HepG2 (cell line): Measurements from ENCODE around the gene FASTKD1. TPM values are rescaled to one million over a fixed set of nuclear protein-coding genes. Genes with fewer than 3 reads are reported as not detected.

Source experiments
- ATAC-seq: fragments of 200-7000 bp; cut with Tn5 transposase; 3 replicates; pipeline ENCODE4 v1.9.1; 2020; ENCODE audit warnings: mild to moderate bottlenecking, moderate library complexity
- BruUV-seq: library from RNA; stranded (reverse); fragments of 400-500 nt; replicated peaks from 2 replicates; lab custom pipeline; 2021; lab: Mats Ljungman, UMichigan
- CTCF ChIA-PET: fragments of 300-600 bp; formaldehyde crosslinking; extraction: SDS; loops from one replicate; lab custom pipeline; 2021; ENCODE audit warnings: low total read pairs, inconsistent platforms, low intra/inter-chr PET ratio; lab: Yijun Ruan, JAX
- POLR2A ChIA-PET: fragments of 350-600 bp; sonication (Branson Sonifier 250); formaldehyde crosslinking; loops from one replicate; lab custom pipeline; 2020; ENCODE audit warnings: antibody characterized with exemption, inconsistent platforms; lab: Yijun Ruan, JAX
- DNase-seq: peaks from one replicate; pipeline ENCODE4 v3.0.0-alpha.2; 2015; ENCODE audit warnings: low spot score
- FAIRE-seq: peaks from 3 replicates; lab custom pipeline; 2011; peaks lifted over from hg19 to GRCh38; lab: Jason Lieb, UNC
- H2AFZ ChIP-seq: one replicate; pipeline ENCODE4 v1.6.1; 2011; ENCODE audit warnings: low read length, inconsistent platforms
- H3K27ac ChIP-seq: fragments of 300-600 bp; 3 replicates; pipeline ENCODE4 v1.8.0; 2011; ENCODE audit warnings: mixed run types, mild to moderate bottlenecking, mixed read lengths, low read length, inconsistent platforms; ENCODE audit not compliant: insufficient read depth; ENCODE audit errors: extremely low read length
- H3K27me3 ChIP-seq, 2 experiments: fragments of 200-600 bp in 1 of 2; 2 replicates in 1 of 2; 3 replicates in 1 of 2; pipeline versions ENCODE4 v1.6.0 to v1.8.0; 2011; ENCODE audit warnings: low read length in 2 of 2, mild to moderate bottlenecking in 2 of 2, moderate library complexity in 2 of 2, inconsistent platforms in 1 of 2; ENCODE audit not compliant: insufficient read depth in 2 of 2, control insufficient read depth in 1 of 2
- H3K36me3 ChIP-seq, 2 experiments: fragments of 200-600 bp in 1 of 2; replicated peaks in 1 of 2; 2 replicates in 1 of 2; 3 replicates in 1 of 2; pipeline versions ENCODE4 v1.5.1 to v1.8.0; 2011; ENCODE audit warnings: low read length in 2 of 2, inconsistent platforms in 1 of 2; ENCODE audit not compliant: insufficient read depth in 2 of 2, control insufficient read depth in 1 of 2
- H3K4me1 ChIP-seq: 2 replicates; pipeline ENCODE4 v1.5.1; 2012; ENCODE audit warnings: low read length, inconsistent platforms; ENCODE audit not compliant: insufficient read depth
- H3K4me2 ChIP-seq: 2 replicates; pipeline ENCODE4 v1.6.0; 2011; ENCODE audit warnings: low read depth, low read length, inconsistent platforms
- H3K4me3 ChIP-seq, 3 experiments: fragments of 200-600 bp in 1 of 3; sonication (generic), shearing (Covaris generic) in 1 of 3; replicated peaks in 1 of 3; 2 replicates each; pipeline ENCODE4 v1.5.1; 2011 to 2016; ENCODE audit warnings: low read length in 3 of 3, inconsistent platforms in 2 of 3, low read depth in 2 of 3, mild to moderate bottlenecking in 2 of 3, control low read depth in 1 of 3, mixed read lengths in 1 of 3; ENCODE audit not compliant: insufficient read depth in 1 of 3
- H3K79me2 ChIP-seq: one replicate; pipeline ENCODE4 v1.6.1; 2011; ENCODE audit warnings: low read length, inconsistent platforms; ENCODE audit not compliant: insufficient read depth
- H3K9ac ChIP-seq: 2 replicates; pipeline ENCODE4 v1.6.0; 2011; ENCODE audit warnings: mild to moderate bottlenecking, low read depth, low read length, inconsistent platforms; ENCODE audit not compliant: insufficient read depth
- H3K9me3 ChIP-seq: 2 replicates; pipeline ENCODE4 v1.5.1; 2012; ENCODE audit warnings: mild to moderate bottlenecking, low read length
- H4K20me1 ChIP-seq: 2 replicates; pipeline ENCODE4 v1.6.0; 2011; ENCODE audit warnings: inconsistent platforms, mild to moderate bottlenecking, low read length, moderate library complexity; ENCODE audit not compliant: insufficient read depth
- ATF5 ChIP-seq: sonication (generic); formaldehyde crosslinking; IDR thresholded peaks from 2 replicates; pipeline ENCODE4 v1.4.0; 2020; ENCODE audit warnings: mild to moderate bottlenecking, low read depth, missing genetic modification reagents
- DR1 ChIP-seq: sonication (generic); formaldehyde crosslinking; IDR thresholded peaks from 2 replicates; pipeline ENCODE4 v1.8.0; 2021; ENCODE audit warnings: mild to moderate bottlenecking, missing genetic modification reagents, inconsistent platforms
- GATA4 ChIP-seq: sonication (generic); IDR thresholded peaks from 2 replicates; pipeline ENCODE4 v1.6.1; 2016; ENCODE audit warnings: antibody characterized with exemption, low read depth, borderline replicate concordance
- MTF1 ChIP-seq: sonication (generic); formaldehyde crosslinking; IDR thresholded peaks from 2 replicates; pipeline ENCODE4 v1.5.0; 2020; ENCODE audit warnings: missing genetic modification reagents
- NCOA1 ChIP-seq: sonication (generic); formaldehyde crosslinking; IDR thresholded peaks from 2 replicates; pipeline ENCODE4 v1.9.0; 2021; ENCODE audit warnings: missing genetic modification reagents
- PHB2 ChIP-seq: fragments of 450-650 bp; IDR thresholded peaks from 2 replicates; pipeline ENCODE4 v1.6.1; 2018; ENCODE audit not compliant: partially characterized antibody
- SIX4 ChIP-seq: sonication (generic); formaldehyde crosslinking; IDR thresholded peaks from 2 replicates; pipeline ENCODE4 v1.4.0; 2020; ENCODE audit warnings: missing genetic modification reagents
- TFDP1 ChIP-seq: IDR thresholded peaks from 2 replicates; pipeline ENCODE4 v1.6.1; 2016; ENCODE audit warnings: missing compliant biosample characterization, missing genetic modification reagents, borderline replicate concordance
- YEATS4 ChIP-seq: sonication (generic); formaldehyde crosslinking; IDR thresholded peaks from 2 replicates; pipeline ENCODE4 v1.4.0; 2020; ENCODE audit warnings: missing genetic modification reagents, borderline replicate concordance
- ZFP91 ChIP-seq: sonication (generic); formaldehyde crosslinking; IDR thresholded peaks from 2 replicates; pipeline ENCODE4 v1.9.0; 2022; ENCODE audit warnings: missing genetic modification reagents, mild to moderate bottlenecking, borderline replicate concordance
- ZNF432 ChIP-seq: sonication (generic); formaldehyde crosslinking; IDR thresholded peaks from 2 replicates; pipeline ENCODE4 v1.5.0; 2020; ENCODE audit warnings: missing genetic modification reagents, mild to moderate bottlenecking, borderline replicate concordance
- ZNF770 ChIP-seq: sonication (generic); formaldehyde crosslinking; IDR thresholded peaks from 2 replicates; pipeline ENCODE4 v1.5.0; 2020; ENCODE audit warnings: mild to moderate bottlenecking, missing genetic modification reagents
- WGBS: methylation state at CpG from one replicate; pipeline ENCODE4 v1.1.6; 2017; ENCODE audit warnings: low lambda C conversion rate; 5-methylcytosine and 5-hydroxymethylcytosine counted together
- in situ Hi-C: cut with HindIII; loops from 2 replicates; pipeline ENCODE4 v1.10.0; 2017; ENCODE audit warnings: low pct_unique_long_range_greater_than_20kb; ENCODE audit not compliant: extremely low pct_ligation_motif_present
- intact Hi-C: fragments of 100-400 bp; cut with micrococcal nuclease; formaldehyde crosslinking; loops from one replicate; pipeline ENCODE4 v1.10.0; 2022; ENCODE audit not compliant: unreplicated experiment
- polyA plus RNA-seq, 8 experiments: library from polyadenylated mRNA; depleted of rRNA in 3 of 8; stranded (reverse) in 7 of 8; unstranded in 1 of 8; fragments of >200 nt; fragmentation: Illumina TruSeq in 4 of 8; extraction: Trizol in 4 of 8; gene quantifications; 2 replicates each; pipeline versions ENCODE4 v1.2.1 to v1.2.3, GENCODE V29; 2011 to 2016; ENCODE audit warnings: low read depth in 4 of 8, missing spikeins in 1 of 8, mixed read lengths in 1 of 8; ENCODE audit not compliant: insufficient read depth in 1 of 8
- total RNA-seq, 5 experiments: library from RNA; depleted of rRNA; stranded (reverse); fragments of >200 nt; fragmentation: Illumina TruSeq; extraction: Trizol; gene quantifications; 2 replicates each; pipeline ENCODE4 v1.2.3, GENCODE V29; 2016; ENCODE audit warnings: low read depth in 1 of 5
- TF ChIP-seq, protein P1 (sequence below): sonication (generic); formaldehyde crosslinking; IDR thresholded peaks from 2 replicates; pipeline ENCODE4 v1.4.0; 2020; ENCODE audit warnings: mild to moderate bottlenecking, missing genetic modification reagents

Gene FASTKD1
- total and polyA plus RNA-seq, 2 of the 13 experiments (the other 11 are each of a cell fraction or from before 2014, with no cell fraction given) = 35.0 to 38.0 TPM

GRCh38 chr2:169590804-169591203 lies 17.1 kb upstream of the FASTKD1 start (continued):
- no peak for TF ChIP-seq YEATS4 (CRISPR knock-in tag)

DNA sequence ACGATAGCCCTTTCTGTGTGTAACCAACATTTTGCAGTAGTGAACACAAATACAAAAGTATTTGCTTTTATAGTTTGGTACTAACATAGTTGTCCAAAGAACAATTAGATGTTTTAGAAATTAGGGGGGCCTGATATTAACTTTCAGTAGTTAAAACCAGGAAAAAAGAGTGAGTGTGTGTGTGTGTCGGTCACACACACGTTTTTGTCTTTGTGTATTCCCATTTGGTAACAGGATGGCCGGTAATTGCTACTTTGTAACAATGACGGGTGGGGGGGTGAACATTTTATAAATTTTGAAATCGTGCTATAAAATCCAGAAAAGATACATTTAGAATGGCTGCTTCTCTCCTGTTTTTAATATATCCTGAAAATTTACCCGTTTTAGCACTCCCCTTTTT lies 12.0 kb upstream of the FASTKD1 start:
- POLR2A ChIA-PET = interaction anchor here (0.8 to 1.6 kb wide), 3 partner anchors 14 to 106 kb away, joined by 3 to 9 read pairs (median 7); partner anchors contain the start of gene BBS5
- DNase-seq (no peak), FAIRE-seq (no peak), ATAC-seq (no peak)
- H4K20me1 ChIP-seq = peaks cover 34% of the 10 kb centered on the region
- no peaks in the 10 kb centered on the region for H3K9me3 ChIP-seq
- CTCF ChIA-PET = no interaction called here
- H3K36me3 ChIP-seq = no peaks in the 10 kb centered on the region; a peak in 1 of 5 replicates
- peak overlapping the region; percentile 80 to 99 (median 96) for H3K4me3 ChIP-seq
- H3K27me3 ChIP-seq = peaks cover 0 to 7% of the 10 kb centered on the region in 2 experiments; a peak in 2 of 5 replicates
- peak overlapping the region; percentile 96 for H3K27ac ChIP-seq
- H2AFZ ChIP-seq = no peak overlapping the region
- no TSS peak for BruUV-seq
- peaks cover 48% of the 10 kb centered on the region for H3K4me1 ChIP-seq
- in situ Hi-C loops = no loop called here
- WGBS = 2% methylated on average over 7 of the region's 7 CpGs
- peaks cover 64% of the 10 kb centered on the region for H3K79me2 ChIP-seq
- H3K9ac ChIP-seq = peak overlapping the region; percentile 98
- intact Hi-C loops = loop anchor here (2.0 kb wide), 1 partner anchor 175 kb away; no protein-coding TSS in a partner anchor
- H3K4me2 ChIP-seq = peak overlapping the region; percentile 78
- TF ChIP-seq, protein P1, sequence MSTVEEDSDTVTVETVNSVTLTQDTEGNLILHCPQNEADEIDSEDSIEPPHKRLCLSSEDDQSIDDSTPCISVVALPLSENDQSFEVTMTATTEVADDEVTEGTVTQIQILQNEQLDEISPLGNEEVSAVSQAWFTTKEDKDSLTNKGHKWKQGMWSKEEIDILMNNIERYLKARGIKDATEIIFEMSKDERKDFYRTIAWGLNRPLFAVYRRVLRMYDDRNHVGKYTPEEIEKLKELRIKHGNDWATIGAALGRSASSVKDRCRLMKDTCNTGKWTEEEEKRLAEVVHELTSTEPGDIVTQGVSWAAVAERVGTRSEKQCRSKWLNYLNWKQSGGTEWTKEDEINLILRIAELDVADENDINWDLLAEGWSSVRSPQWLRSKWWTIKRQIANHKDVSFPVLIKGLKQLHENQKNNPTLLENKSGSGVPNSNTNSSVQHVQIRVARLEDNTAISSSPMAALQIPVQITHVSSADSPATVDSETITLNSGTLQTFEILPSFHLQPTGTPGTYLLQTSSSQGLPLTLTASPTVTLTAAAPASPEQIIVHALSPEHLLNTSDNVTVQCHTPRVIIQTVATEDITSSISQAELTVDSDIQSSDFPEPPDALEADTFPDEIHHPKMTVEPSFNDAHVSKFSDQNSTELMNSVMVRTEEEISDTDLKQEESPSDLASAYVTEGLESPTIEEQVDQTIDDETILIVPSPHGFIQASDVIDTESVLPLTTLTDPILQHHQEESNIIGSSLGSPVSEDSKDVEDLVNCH (CRISPR knock-in tag) = no peak
- TF ChIP-seq SIX4 (CRISPR knock-in tag) (no peak), GATA4 (no peak), TFDP1 (CRISPR knock-in tag) (no peak), PHB2 (no peak), ZFP91 (CRISPR knock-in tag) (no peak), MTF1 (CRISPR knock-in tag) (no peak), ZNF432 (CRISPR knock-in tag) (no peak), NCOA1 (CRISPR knock-in tag) (no peak), ATF5 (CRISPR knock-in tag) (no peak), DR1 (no peak), ZNF770 (CRISPR knock-in tag) (no peak)
